ENCODE measurements around the gene KLHL21. TPM values are rescaled to one million over a fixed set of nuclear protein-coding genes. Genes with fewer than 3 reads are reported as not detected.

The KLHL21 gene
- total RNA-seq, 1 experiment from 2014 or later, result 27.5 TPM

- no peaks in the 10 kb centered on the region for H4K20me1 ChIP-seq (ENCODE audit: insufficient read depth)
- CTCF ChIA-PET, result no interaction called here
Measured at GRCh38 chr1:6635910-6636760, 33.5 kb upstream of the KLHL21 start.

More at GRCh38 chr1:6635910-6636760, 33.5 kb upstream of the KLHL21 start:
- Histone ChIP-seq H3K4me2 (ENCODE audit: low read length) (no peak overlapping the region), H3K9ac (ENCODE audit: low read length) (no peak overlapping the region), H3K27me3 (ENCODE audit: insufficient read depth, low read length) (no peaks in the 10 kb centered on the region), H3K9me3 (ENCODE audit: control insufficient read depth in 1 of 2, insufficient read depth in 1 of 2, low read depth in 1 of 2, low read length in 2 of 2) (no peaks in the 10 kb centered on the region), H3K36me3 (ENCODE audit: control insufficient read depth in 1 of 2, insufficient read depth in 2 of 2, low read length in 2 of 2) (peaks cover 33 to 41% of the 10 kb centered on the region in 2 experiments), H2AFZ (ENCODE audit: low read depth, low read length, poor library complexity, severe bottlenecking) (no peak overlapping the region), H3K27ac (ENCODE audit: low read depth, low read length) (no peak overlapping the region), H3K4me3 (replicated peaks in 1 of 2; ENCODE audit: low read depth in 1 of 2, low read length in 2 of 2) (no peak overlapping the region), H3K79me2 (ENCODE audit: insufficient read depth, low read length) (no peaks in the 10 kb centered on the region), H3K4me1 (ENCODE audit: control insufficient read depth in 1 of 2, insufficient read depth in 2 of 2, low read length in 2 of 2) (no peaks in the 10 kb centered on the region), H3K9me2 (ENCODE audit: insufficient read depth) (no peaks in the 10 kb centered on the region)
- TF ChIP-seq, protein P1, sequence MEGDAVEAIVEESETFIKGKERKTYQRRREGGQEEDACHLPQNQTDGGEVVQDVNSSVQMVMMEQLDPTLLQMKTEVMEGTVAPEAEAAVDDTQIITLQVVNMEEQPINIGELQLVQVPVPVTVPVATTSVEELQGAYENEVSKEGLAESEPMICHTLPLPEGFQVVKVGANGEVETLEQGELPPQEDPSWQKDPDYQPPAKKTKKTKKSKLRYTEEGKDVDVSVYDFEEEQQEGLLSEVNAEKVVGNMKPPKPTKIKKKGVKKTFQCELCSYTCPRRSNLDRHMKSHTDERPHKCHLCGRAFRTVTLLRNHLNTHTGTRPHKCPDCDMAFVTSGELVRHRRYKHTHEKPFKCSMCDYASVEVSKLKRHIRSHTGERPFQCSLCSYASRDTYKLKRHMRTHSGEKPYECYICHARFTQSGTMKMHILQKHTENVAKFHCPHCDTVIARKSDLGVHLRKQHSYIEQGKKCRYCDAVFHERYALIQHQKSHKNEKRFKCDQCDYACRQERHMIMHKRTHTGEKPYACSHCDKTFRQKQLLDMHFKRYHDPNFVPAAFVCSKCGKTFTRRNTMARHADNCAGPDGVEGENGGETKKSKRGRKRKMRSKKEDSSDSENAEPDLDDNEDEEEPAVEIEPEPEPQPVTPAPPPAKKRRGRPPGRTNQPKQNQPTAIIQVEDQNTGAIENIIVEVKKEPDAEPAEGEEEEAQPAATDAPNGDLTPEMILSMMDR (IDR thresholded peaks at IDR 0.05 in 2 of 3, conservative IDR thresholded peaks at IDR 0.05 in 1 of 3; ENCODE audit: borderline replicate concordance in 1 of 3, insufficient read depth in 1 of 3, low read depth in 2 of 3, low read length in 2 of 3), result no peak
- no peak for TF ChIP-seq ELF1 (IDR thresholded peaks at IDR 0.05; ENCODE audit: borderline replicate concordance, low read depth)
- no peak for TF ChIP-seq JUND (IDR thresholded peaks at IDR 0.05)
- TF ChIP-seq SIN3A (IDR thresholded peaks at IDR 0.05; ENCODE audit: low read depth), result no peak
- no peak for TF ChIP-seq EGR1 (IDR thresholded peaks at IDR 0.05; ENCODE audit: low read depth)
- no peak for TF ChIP-seq SRF (IDR thresholded peaks at IDR 0.05; ENCODE audit: low read depth)
- TF ChIP-seq ZBTB33 (IDR thresholded peaks at IDR 0.05; ENCODE audit: extremely low read depth, insufficient replicate concordance, low read length), result no peak
- no peak for TF ChIP-seq RAD21 (IDR thresholded peaks at IDR 0.05; ENCODE audit: low read depth)
- no peak for TF ChIP-seq ZFX (IDR thresholded peaks at IDR 0.05)
- TF ChIP-seq EZH2phosphoT487 (IDR thresholded peaks at IDR 0.05; ENCODE audit: borderline replicate concordance), result no peak
- TF ChIP-seq ATF3 (IDR thresholded peaks at IDR 0.05), result no peak
- TF ChIP-seq SP1 (IDR thresholded peaks at IDR 0.05; ENCODE audit: low read depth), result no peak
- BruUV-seq (replicated peaks), result no TSS peak
- ATAC-seq (0 out of 2 replicates have a peak, but pooled peaks have one; percentile 24), DNase-seq (ENCODE audit: low read depth, low spot score) (no peak)
- intact Hi-C loops (cut with micrococcal nuclease), result no loop called here
- ChIA-PET RAD21 (ENCODE audit: low non-redundant PET in 1 of 2, low total read pairs in 2 of 2, uncharacterized antibody in 2 of 2, unreplicated experiment in 2 of 2) (no interaction called here), POLR2A (no interaction called here)
